ENCODE data around the gene RNF128.

DNA sequence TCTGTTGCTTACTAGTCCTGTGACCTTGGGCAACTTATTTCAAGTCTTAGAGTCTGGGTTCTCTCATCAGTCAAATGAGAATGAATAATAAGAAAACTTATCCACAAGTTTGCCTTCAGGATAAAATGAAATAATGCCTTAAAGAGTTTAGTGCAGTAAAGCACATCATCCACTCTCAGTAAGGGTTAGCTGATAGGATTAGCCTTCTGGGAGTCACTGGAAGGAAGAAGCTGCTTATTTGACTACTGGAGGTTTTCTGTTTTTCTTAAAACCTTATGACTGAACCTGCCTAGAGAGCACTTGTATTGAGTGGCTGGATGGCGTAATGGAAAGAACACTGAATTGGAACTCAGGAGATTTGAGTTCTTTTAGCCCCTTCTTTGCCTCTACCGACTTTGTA is 1.8 kb downstream of the RNF128 start:
- TF ChIP-seq, protein P1, sequence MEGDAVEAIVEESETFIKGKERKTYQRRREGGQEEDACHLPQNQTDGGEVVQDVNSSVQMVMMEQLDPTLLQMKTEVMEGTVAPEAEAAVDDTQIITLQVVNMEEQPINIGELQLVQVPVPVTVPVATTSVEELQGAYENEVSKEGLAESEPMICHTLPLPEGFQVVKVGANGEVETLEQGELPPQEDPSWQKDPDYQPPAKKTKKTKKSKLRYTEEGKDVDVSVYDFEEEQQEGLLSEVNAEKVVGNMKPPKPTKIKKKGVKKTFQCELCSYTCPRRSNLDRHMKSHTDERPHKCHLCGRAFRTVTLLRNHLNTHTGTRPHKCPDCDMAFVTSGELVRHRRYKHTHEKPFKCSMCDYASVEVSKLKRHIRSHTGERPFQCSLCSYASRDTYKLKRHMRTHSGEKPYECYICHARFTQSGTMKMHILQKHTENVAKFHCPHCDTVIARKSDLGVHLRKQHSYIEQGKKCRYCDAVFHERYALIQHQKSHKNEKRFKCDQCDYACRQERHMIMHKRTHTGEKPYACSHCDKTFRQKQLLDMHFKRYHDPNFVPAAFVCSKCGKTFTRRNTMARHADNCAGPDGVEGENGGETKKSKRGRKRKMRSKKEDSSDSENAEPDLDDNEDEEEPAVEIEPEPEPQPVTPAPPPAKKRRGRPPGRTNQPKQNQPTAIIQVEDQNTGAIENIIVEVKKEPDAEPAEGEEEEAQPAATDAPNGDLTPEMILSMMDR (conservative IDR thresholded peaks at IDR 0.05): no peak
- TF ChIP-seq ZFX (IDR thresholded peaks at IDR 0.05): no peak

Measured in C4-2B (cell line).